ENCODE measurements around the gene HIGD1C.

HIGD1C gene

GRCh38 chr12:51005671-51006070 lies 53.3 kb downstream of the HIGD1C start:
- no peak overlapping the region for H3K4me3 ChIP-seq (ENCODE audit: low read depth, low read length)
- ChIA-PET CTCF (no interaction called here), POLR2A (no interaction called here)
- peaks cover 34 to 51% of the 10 kb centered on the region in 2 experiments for H3K36me3 ChIP-seq (ENCODE audit: control insufficient read depth in 2 of 2, insufficient read depth in 1 of 2, low read length in 2 of 2)
- H3K27ac ChIP-seq (ENCODE audit: extremely low read depth, low read depth, low read length) = no peak overlapping the region
- peaks cover 5% of the 10 kb centered on the region; the same call in 1 of the 2 replicates for H3K4me1 ChIP-seq (ENCODE audit: control insufficient read depth, insufficient read depth, low read length)
- no peaks in the 10 kb centered on the region for H3K9me3 ChIP-seq (ENCODE audit: control insufficient read depth, insufficient read depth, low read depth, low read length)
- TF ChIP-seq, protein P1, sequence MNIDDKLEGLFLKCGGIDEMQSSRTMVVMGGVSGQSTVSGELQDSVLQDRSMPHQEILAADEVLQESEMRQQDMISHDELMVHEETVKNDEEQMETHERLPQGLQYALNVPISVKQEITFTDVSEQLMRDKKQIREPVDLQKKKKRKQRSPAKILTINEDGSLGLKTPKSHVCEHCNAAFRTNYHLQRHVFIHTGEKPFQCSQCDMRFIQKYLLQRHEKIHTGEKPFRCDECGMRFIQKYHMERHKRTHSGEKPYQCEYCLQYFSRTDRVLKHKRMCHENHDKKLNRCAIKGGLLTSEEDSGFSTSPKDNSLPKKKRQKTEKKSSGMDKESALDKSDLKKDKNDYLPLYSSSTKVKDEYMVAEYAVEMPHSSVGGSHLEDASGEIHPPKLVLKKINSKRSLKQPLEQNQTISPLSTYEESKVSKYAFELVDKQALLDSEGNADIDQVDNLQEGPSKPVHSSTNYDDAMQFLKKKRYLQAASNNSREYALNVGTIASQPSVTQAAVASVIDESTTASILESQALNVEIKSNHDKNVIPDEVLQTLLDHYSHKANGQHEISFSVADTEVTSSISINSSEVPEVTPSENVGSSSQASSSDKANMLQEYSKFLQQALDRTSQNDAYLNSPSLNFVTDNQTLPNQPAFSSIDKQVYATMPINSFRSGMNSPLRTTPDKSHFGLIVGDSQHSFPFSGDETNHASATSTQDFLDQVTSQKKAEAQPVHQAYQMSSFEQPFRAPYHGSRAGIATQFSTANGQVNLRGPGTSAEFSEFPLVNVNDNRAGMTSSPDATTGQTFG (tag by site-specific recombination; IDR thresholded peaks at IDR 0.05; ENCODE audit: borderline replicate concordance) = no peak
- TF ChIP-seq ZNF223 (tag by site-specific recombination; IDR thresholded peaks at IDR 0.05) (no peak), ZFP37 (tag by site-specific recombination; IDR thresholded peaks at IDR 0.05) (no peak), ZNF747 (tag by site-specific recombination; IDR thresholded peaks at IDR 0.05) (no peak), ZNF311 (tag by site-specific recombination; IDR thresholded peaks at IDR 0.05; ENCODE audit: borderline replicate concordance) (no peak)

DNA sequence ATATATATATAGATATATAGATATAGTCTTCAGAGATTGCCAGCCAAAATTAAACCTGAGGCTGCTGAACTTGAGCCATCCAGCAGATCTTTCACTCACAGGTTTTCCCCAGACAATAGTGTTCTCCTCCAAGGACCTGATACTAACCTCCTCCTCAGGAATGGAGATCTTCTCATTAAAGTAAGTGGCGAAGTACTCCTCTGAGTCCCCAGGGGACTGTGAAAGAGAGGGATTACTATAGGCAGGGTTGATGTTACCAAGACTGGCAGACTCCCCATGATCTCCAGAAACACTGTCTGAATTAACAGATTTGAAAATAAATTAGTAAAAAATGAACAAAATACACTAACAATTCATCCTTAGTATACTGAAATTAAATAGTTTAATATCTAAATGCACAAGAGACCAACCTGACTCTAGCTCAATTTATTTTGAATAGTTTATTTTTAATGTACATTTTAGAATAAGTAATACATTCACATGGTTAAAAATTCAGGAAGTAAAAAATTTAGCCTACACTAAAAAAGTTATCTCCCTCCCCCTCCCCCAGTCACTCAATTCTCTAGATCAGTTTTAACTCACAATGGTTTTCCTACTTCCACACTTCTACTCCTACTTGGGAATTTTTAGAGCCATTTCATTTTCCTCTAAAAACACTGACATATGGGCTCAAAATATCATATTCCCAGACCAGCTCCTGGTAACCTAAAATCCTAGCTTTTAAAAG lies 56.1 kb downstream of the HIGD1C start:
- ChIA-PET POLR2A (no interaction called here), CTCF (interaction anchor here (0.6 to 0.9 kb wide), 2 partner anchors 344 to 970 kb away, joined by 4 to 5 read pairs; no protein-coding TSS in a partner anchor)
- Histone ChIP-seq H3K4me3 (ENCODE audit: low read depth, low read length) (no peak overlapping the region), H3K36me3 (ENCODE audit: control insufficient read depth in 2 of 2, insufficient read depth in 1 of 2, low read length in 2 of 2) (peaks cover 31 to 36% of the 10 kb centered on the region in 2 experiments), H3K9me3 (ENCODE audit: control insufficient read depth, insufficient read depth, low read depth, low read length) (no peaks in the 10 kb centered on the region), H3K4me1 (ENCODE audit: control insufficient read depth, insufficient read depth, low read length) (peaks cover 16% of the 10 kb centered on the region), H3K27ac (ENCODE audit: extremely low read depth, low read depth, low read length) (no peak overlapping the region)
- TF ChIP-seq ZNF510 (tag by site-specific recombination; IDR thresholded peaks at IDR 0.05; ENCODE audit: insufficient replicate concordance) = no peak
- no peak for TF ChIP-seq ZNF76 (tag by site-specific recombination; IDR thresholded peaks at IDR 0.05; ENCODE audit: borderline replicate concordance, low read depth)
- TF ChIP-seq BCL11A (tag by site-specific recombination; IDR thresholded peaks at IDR 0.05; ENCODE audit: low read depth) = no peak
- no peak for TF ChIP-seq ZNF248 (tag by site-specific recombination; IDR thresholded peaks at IDR 0.05)
- TF ChIP-seq ZNF266 (tag by site-specific recombination; IDR thresholded peaks at IDR 0.05; ENCODE audit: low read depth) = no peak
- TF ChIP-seq ZNF473 (tag by site-specific recombination; IDR thresholded peaks at IDR 0.05) = no peak
- no peak for TF ChIP-seq SETDB1 (IDR thresholded peaks at IDR 0.05; ENCODE audit: insufficient read length, low read length)
- TF ChIP-seq ZNF670 (tag by site-specific recombination; IDR thresholded peaks at IDR 0.05; ENCODE audit: low read depth) = no peak
- no peak for TF ChIP-seq OVOL3 (tag by site-specific recombination; IDR thresholded peaks at IDR 0.05)
- TF ChIP-seq SALL2 (tag by site-specific recombination; IDR thresholded peaks at IDR 0.05; ENCODE audit: borderline replicate concordance) = no peak
- no peak for TF ChIP-seq YY2 (tag by site-specific recombination; IDR thresholded peaks at IDR 0.05)

- TF ChIP-seq REPIN1 (tag by site-specific recombination; IDR thresholded peaks at IDR 0.05; ENCODE audit: low read depth) = no peak
- TF ChIP-seq ZNF16 (tag by site-specific recombination; IDR thresholded peaks at IDR 0.05; ENCODE audit: low read depth) = no peak
- TF ChIP-seq ZNF658 (tag by site-specific recombination; IDR thresholded peaks at IDR 0.05) = no peak
- no peak for TF ChIP-seq ZNF513 (tag by site-specific recombination; IDR thresholded peaks at IDR 0.05)
- no peak for TF ChIP-seq ZBTB8A (tag by site-specific recombination; IDR thresholded peaks at IDR 0.05)
- Histone ChIP-seq H3K4me1 (ENCODE audit: control insufficient read depth, insufficient read depth, low read length) (peaks cover 16% of the 10 kb centered on the region), H3K9me3 (ENCODE audit: control insufficient read depth, insufficient read depth, low read depth, low read length) (no peaks in the 10 kb centered on the region), H3K4me3 (ENCODE audit: low read depth, low read length) (no peak overlapping the region), H3K36me3 (ENCODE audit: control insufficient read depth in 2 of 2, insufficient read depth in 1 of 2, low read length in 2 of 2) (peaks cover 25 to 36% of the 10 kb centered on the region in 2 experiments), H3K27ac (ENCODE audit: extremely low read depth, low read depth, low read length) (no peak overlapping the region)
- CTCF ChIA-PET = interaction anchor here (0.9 kb wide), 1 partner anchor 344 kb away, joined by 4 read pairs; no protein-coding TSS in a partner anchor
- POLR2A ChIA-PET = interaction anchor here (0.6 kb wide), 1 partner anchor 376 kb away, joined by 3 read pairs; no protein-coding TSS in a partner anchor
These were observed 56.7 kb downstream of the HIGD1C start for GRCh38 chr12:51009056-51009440.
